ENCODE results near the gene C1QTNF3. TPM values are rescaled to one million over a fixed set of nuclear protein-coding genes. Genes with fewer than 3 reads are reported as not detected.
A peak's percentile ranks its signal among the peaks of the same experiment; 100 is the strongest.

C1QTNF3 gene
- total RNA-seq, 1 donor from 2014 or later: 1.5 TPM

GRCh38 chr5:33992864-33993263, 50.1 kb downstream of the C1QTNF3 start:
- Mint-ChIP-seq H3K27me3 (ENCODE audit: low read depth) (no peaks in the 10 kb centered on the region), H3K36me3 (ENCODE audit: low read depth) (peaks cover 22% of the 10 kb centered on the region), H3K4me3 (ENCODE audit: unreplicated experiment) (no peak overlapping the region), H3K27ac (ENCODE audit: unreplicated experiment) (peak overlapping the region; percentile 2), H3K4me1 (ENCODE audit: low read depth) (peaks cover 20% of the 10 kb centered on the region), H3K9me3 (ENCODE audit: low read depth) (no peaks in the 10 kb centered on the region)
- DNase-seq (ENCODE audit: low spot score): no peak
- TF ChIP-seq CTCF (IDR thresholded peaks at IDR 0.05): no peak

GRCh38 chr5:33985447-33985846, 57.6 kb downstream of the C1QTNF3 start:
- no peak overlapping the region for H3K27ac Mint-ChIP-seq (ENCODE audit: unreplicated experiment)
- H3K9me3 Mint-ChIP-seq (ENCODE audit: low read depth): no peaks in the 10 kb centered on the region
- peaks cover 2% of the 10 kb centered on the region for H3K4me1 Mint-ChIP-seq (ENCODE audit: low read depth)
- no peak overlapping the region for H3K4me3 Mint-ChIP-seq (ENCODE audit: unreplicated experiment)
- H3K36me3 Mint-ChIP-seq (ENCODE audit: low read depth): peaks cover 20% of the 10 kb centered on the region
- no peaks in the 10 kb centered on the region for H3K27me3 Mint-ChIP-seq (ENCODE audit: low read depth)
- no peak for TF ChIP-seq CTCF (IDR thresholded peaks at IDR 0.05)
- no peak for DNase-seq (ENCODE audit: low spot score)

- no peak within 1 kb of the TSS for H3K4me3 Mint-ChIP-seq (ENCODE audit: unreplicated experiment)
- peaks cover 2% of the 10 kb centered on the region for H3K4me1 Mint-ChIP-seq (ENCODE audit: low read depth)
- no peak for DNase-seq (ENCODE audit: low spot score)
- peaks cover 20% of the 10 kb centered on the region for H3K36me3 Mint-ChIP-seq (ENCODE audit: low read depth)
- H3K27me3 Mint-ChIP-seq (ENCODE audit: low read depth): no peaks in the 10 kb centered on the region
- no peak for TF ChIP-seq CTCF (IDR thresholded peaks at IDR 0.05)
- H3K9me3 Mint-ChIP-seq (ENCODE audit: low read depth): no peaks in the 10 kb centered on the region
- H3K27ac Mint-ChIP-seq (ENCODE audit: unreplicated experiment): no peak within 1 kb of the TSS
Observed at GRCh38 chr5:33984671-33985124, 58.3 kb downstream of the C1QTNF3 start, which contains the start of gene SLC45A2. Gene SLC45A2, minus strand, starts transcription at chr5:33984693. Its CDS starts 110 bp downstream, at chr5:33984583.

- DNase-seq (ENCODE audit: low spot score): no peak
- Mint-ChIP-seq H3K4me3 (ENCODE audit: unreplicated experiment) (no peak overlapping the region), H3K4me1 (ENCODE audit: low read depth) (peaks cover 2% of the 10 kb centered on the region), H3K36me3 (ENCODE audit: low read depth) (peaks cover 17% of the 10 kb centered on the region), H3K27ac (ENCODE audit: unreplicated experiment) (no peak overlapping the region), H3K9me3 (ENCODE audit: low read depth) (no peaks in the 10 kb centered on the region), H3K27me3 (ENCODE audit: low read depth) (no peaks in the 10 kb centered on the region)
- no peak for TF ChIP-seq CTCF (IDR thresholded peaks at IDR 0.05)
Observed at GRCh38 chr5:33984178-33984577, 58.8 kb downstream of the C1QTNF3 start.

- Mint-ChIP-seq H3K9me3 (ENCODE audit: low read depth) (no peaks in the 10 kb centered on the region), H3K4me3 (ENCODE audit: unreplicated experiment) (no peak overlapping the region), H3K36me3 (ENCODE audit: low read depth) (no peaks in the 10 kb centered on the region), H3K27ac (ENCODE audit: unreplicated experiment) (no peak overlapping the region), H3K27me3 (ENCODE audit: low read depth) (no peaks in the 10 kb centered on the region), H3K4me1 (ENCODE audit: low read depth) (peaks cover 2% of the 10 kb centered on the region)
- no peak for TF ChIP-seq CTCF (IDR thresholded peaks at IDR 0.05)
- DNase-seq (ENCODE audit: low spot score): no peak
Observed at GRCh38 chr5:33981408-33982162, 61.4 kb downstream of the C1QTNF3 start.
